Measurements from ENCODE around the gene DOC2A. TPM values are rescaled to one million over a fixed set of nuclear protein-coding genes. Genes with fewer than 3 reads are reported as not detected.

Gene DOC2A
- total and polyA plus RNA-seq, 9 of the 15 experiments (the other 6 are each of a cell fraction or from before 2014, with no cell fraction given) = 0.03 to 0.38 (median 0.28) TPM; not detected in 1

GRCh38 chr16:29972992-29973383 lies 37.8 kb downstream of the DOC2A start (continued):
- no peak for TF ChIP-seq PREB (CRISPR knock-in tag; IDR thresholded peaks at IDR 0.05)
- TF ChIP-seq, protein P1, sequence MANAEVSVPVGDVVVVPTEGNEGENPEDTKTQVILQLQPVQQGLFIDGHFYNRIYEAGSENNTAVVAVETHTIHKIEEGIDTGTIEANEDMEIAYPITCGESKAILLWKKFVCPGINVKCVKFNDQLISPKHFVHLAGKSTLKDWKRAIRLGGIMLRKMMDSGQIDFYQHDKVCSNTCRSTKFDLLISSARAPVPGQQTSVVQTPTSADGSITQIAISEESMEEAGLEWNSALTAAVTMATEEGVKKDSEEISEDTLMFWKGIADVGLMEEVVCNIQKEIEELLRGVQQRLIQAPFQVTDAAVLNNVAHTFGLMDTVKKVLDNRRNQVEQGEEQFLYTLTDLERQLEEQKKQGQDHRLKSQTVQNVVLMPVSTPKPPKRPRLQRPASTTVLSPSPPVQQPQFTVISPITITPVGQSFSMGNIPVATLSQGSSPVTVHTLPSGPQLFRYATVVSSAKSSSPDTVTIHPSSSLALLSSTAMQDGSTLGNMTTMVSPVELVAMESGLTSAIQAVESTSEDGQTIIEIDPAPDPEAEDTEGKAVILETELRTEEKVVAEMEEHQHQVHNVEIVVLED (CRISPR knock-in tag; IDR thresholded peaks at IDR 0.05) = no peak
- TF ChIP-seq HCFC1 (IDR thresholded peaks at IDR 0.05; ENCODE audit: low read depth, low read length) = no peak
- TF ChIP-seq ZFP91 (CRISPR knock-in tag; IDR thresholded peaks at IDR 0.05) = no peak
- no peak for TF ChIP-seq ZNF696 (CRISPR knock-in tag; conservative IDR thresholded peaks at IDR 0.05)
- no peak for TF ChIP-seq ZNF165 (CRISPR knock-in tag; IDR thresholded peaks at IDR 0.05; ENCODE audit: borderline replicate concordance)
- no peak for TF ChIP-seq ZNF511 (CRISPR knock-in tag; IDR thresholded peaks at IDR 0.05)
- TF ChIP-seq TGIF2 (CRISPR knock-in tag; IDR thresholded peaks at IDR 0.05) = no peak
- TF ChIP-seq, protein P2, sequence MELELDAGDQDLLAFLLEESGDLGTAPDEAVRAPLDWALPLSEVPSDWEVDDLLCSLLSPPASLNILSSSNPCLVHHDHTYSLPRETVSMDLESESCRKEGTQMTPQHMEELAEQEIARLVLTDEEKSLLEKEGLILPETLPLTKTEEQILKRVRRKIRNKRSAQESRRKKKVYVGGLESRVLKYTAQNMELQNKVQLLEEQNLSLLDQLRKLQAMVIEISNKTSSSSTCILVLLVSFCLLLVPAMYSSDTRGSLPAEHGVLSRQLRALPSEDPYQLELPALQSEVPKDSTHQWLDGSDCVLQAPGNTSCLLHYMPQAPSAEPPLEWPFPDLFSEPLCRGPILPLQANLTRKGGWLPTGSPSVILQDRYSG (tag; conservative IDR thresholded peaks at IDR 0.05; ENCODE audit: low read depth) = peak; percentile 71; the same call in 1 of the 2 replicates
- TF ChIP-seq KHSRP (IDR thresholded peaks at IDR 0.05) = no peak
- TF ChIP-seq ATF1 (CRISPR knock-in tag; IDR thresholded peaks at IDR 0.05) = no peak
- TF ChIP-seq ATF1 (tag; IDR thresholded peaks at IDR 0.05) = no peak
- TF ChIP-seq TBP (optimal IDR thresholded peaks at IDR 0.05; ENCODE audit: low read depth, low read length) = no peak
- 0 out of 2 replicates have a peak, but pooled peaks have one; percentile 72 for TF ChIP-seq SMAD4 (CRISPR knock-in tag; conservative IDR thresholded peaks at IDR 0.05)
- TF ChIP-seq, protein P3, sequence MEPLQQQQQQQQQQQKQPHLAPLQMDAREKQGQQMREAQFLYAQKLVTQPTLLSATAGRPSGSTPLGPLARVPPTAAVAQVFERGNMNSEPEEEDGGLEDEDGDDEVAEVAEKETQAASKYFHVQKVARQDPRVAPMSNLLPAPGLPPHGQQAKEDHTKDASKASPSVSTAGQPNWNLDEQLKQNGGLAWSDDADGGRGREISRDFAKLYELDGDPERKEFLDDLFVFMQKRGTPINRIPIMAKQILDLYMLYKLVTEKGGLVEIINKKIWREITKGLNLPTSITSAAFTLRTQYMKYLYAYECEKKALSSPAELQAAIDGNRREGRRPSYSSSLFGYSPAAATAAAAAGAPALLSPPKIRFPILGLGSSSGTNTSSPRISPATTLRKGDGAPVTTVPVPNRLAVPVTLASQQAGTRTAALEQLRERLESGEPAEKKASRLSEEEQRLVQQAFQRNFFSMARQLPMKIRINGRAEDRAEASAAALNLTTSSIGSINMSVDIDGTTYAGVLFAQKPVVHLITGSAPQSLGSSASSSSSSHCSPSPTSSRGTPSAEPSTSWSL (CRISPR knock-in tag; IDR thresholded peaks at IDR 0.05; ENCODE audit: borderline replicate concordance) = no peak
- TF ChIP-seq THRAP3 (IDR thresholded peaks at IDR 0.05; ENCODE audit: borderline replicate concordance) = peak; percentile 68; the same call in 1 of the 2 replicates
- no peak for TF ChIP-seq RFX1 (IDR thresholded peaks at IDR 0.05)
- TF ChIP-seq CEBPZ (IDR thresholded peaks at IDR 0.05; ENCODE audit: borderline replicate concordance, low read depth, low read length) = no peak
